GM12874 (cell line): ENCODE measurements around the gene ITSN2.

ENCODE experiments used
- CTCF ChIP-seq: IDR thresholded peaks from 2 replicates; pipeline ENCODE4 v1.5.1; 2011; ENCODE audit warnings: low read depth, mild to moderate bottlenecking, control low read depth, low read length, moderate library complexity; ENCODE audit not compliant: insufficient read depth

The ITSN2 gene

GRCh38 chr2:24159708-24160107 lies 200.6 kb downstream of the ITSN2 start:
- TF ChIP-seq CTCF: no peak

GRCh38 chr2:24158131-24158530 lies 202.2 kb downstream of the ITSN2 start:
- no peak for TF ChIP-seq CTCF

- no peak for TF ChIP-seq CTCF
These were observed 206.9 kb downstream of the ITSN2 start for GRCh38 chr2:24153478-24153877.
